ENCODE data around the gene CIZ1.

The CIZ1 gene

DNA sequence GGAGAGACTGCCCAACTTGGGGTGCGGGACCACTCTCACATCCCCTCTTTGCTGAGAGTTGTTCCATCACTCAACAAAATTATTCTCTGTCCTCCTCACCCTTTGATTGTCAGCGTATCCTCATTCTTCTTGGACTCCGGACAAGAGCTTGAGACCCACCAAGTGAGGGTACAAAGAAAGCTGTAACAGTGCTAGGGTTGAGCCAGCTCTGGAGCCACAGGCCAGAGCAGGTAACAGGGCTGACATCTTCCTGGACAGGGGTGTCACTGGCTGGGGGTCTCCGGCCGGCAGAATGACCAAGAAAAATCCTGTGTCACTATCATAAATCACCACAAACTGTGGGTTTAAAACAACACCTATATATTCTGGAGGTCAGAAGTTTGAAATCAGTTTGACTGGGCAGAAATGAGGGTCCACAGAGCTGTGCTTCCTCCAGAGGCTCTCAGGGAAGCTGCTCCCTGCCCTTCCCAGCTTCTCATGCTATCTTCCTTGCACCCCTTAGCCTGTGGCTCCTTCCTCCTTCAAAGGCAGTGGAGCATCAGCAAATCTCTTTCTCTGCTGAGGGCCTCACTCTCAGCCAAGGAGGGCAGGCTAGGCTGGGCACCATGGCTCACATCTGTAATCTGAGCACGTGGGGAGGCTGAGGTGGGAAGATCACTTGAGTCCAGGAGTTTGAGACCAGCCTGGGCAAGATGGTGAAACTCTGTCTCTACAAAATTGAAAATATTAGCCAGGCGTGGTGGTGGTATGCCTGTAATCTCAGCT, 35.5 kb downstream of the CIZ1 start:
- Histone ChIP-seq H3K4me1 (ENCODE audit: control insufficient read depth, insufficient read depth, low read length) (peaks cover 9% of the 10 kb centered on the region), H3K9ac (ENCODE audit: low read depth, low read length) (no peak overlapping the region), H3K27ac (ENCODE audit: low read depth, low read length) (no peak overlapping the region), H3K4me3 (ENCODE audit: low read depth, low read length) (no peak overlapping the region), H3K36me3 (ENCODE audit: control insufficient read depth, insufficient read depth, low read length) (no peaks in the 10 kb centered on the region), H3K27me3 (ENCODE audit: control insufficient read depth, insufficient read depth, low read length) (no peaks in the 10 kb centered on the region), H3K9me3 (ENCODE audit: control insufficient read depth, insufficient read depth, low read length) (no peaks in the 10 kb centered on the region)

DNA sequence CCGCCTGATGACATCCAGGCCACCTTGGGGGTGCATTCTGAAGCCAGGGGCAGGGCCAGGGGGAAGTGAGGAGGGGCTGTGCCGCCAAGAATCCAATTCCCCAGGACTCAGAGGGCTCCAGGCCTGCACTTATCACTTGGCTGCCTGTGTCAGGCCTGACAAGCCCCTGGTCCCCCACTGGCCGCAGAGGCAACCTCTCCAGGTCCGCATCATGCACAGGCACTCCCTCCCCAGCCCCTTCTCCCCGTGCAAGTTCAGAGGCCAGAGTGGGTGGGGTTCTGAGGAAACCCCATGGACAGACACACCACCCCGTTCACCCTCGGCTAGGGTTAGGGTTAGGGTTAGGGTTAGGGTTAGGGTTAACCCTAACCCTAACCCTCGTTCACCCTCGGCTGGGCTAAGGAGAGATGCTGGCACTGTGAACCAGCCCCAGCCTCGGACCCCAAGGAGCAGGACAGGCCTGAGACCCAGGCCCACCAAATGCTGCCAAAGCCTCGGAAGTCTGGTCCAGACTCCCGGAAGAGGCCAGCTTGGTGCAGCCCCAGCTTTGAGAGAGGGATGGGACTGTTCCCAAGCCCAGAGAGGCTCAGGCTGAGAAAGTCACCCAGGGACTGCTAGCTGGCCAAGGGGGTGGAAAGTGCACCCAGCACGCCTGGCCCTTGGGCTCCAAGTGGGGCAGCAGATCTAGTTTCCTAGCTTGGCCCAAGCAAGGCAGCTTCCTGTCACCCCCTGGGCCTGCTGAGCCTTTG, 37.3 kb downstream of the CIZ1 start:
- H3K27me3 ChIP-seq (ENCODE audit: control insufficient read depth, insufficient read depth, low read length), result no peaks in the 10 kb centered on the region
- no peak overlapping the region for H3K27ac ChIP-seq (ENCODE audit: low read depth, low read length)
- H3K9ac ChIP-seq (ENCODE audit: low read depth, low read length), result no peak overlapping the region
- H3K9me3 ChIP-seq (ENCODE audit: control insufficient read depth, insufficient read depth, low read length), result no peaks in the 10 kb centered on the region
- no peak overlapping the region for H3K4me3 ChIP-seq (ENCODE audit: low read depth, low read length)
- H3K36me3 ChIP-seq (ENCODE audit: control insufficient read depth, insufficient read depth, low read length), result no peaks in the 10 kb centered on the region
- H3K4me1 ChIP-seq (ENCODE audit: control insufficient read depth, insufficient read depth, low read length), result peaks cover 7% of the 10 kb centered on the region; the same call in 1 of the 2 replicates

DNA sequence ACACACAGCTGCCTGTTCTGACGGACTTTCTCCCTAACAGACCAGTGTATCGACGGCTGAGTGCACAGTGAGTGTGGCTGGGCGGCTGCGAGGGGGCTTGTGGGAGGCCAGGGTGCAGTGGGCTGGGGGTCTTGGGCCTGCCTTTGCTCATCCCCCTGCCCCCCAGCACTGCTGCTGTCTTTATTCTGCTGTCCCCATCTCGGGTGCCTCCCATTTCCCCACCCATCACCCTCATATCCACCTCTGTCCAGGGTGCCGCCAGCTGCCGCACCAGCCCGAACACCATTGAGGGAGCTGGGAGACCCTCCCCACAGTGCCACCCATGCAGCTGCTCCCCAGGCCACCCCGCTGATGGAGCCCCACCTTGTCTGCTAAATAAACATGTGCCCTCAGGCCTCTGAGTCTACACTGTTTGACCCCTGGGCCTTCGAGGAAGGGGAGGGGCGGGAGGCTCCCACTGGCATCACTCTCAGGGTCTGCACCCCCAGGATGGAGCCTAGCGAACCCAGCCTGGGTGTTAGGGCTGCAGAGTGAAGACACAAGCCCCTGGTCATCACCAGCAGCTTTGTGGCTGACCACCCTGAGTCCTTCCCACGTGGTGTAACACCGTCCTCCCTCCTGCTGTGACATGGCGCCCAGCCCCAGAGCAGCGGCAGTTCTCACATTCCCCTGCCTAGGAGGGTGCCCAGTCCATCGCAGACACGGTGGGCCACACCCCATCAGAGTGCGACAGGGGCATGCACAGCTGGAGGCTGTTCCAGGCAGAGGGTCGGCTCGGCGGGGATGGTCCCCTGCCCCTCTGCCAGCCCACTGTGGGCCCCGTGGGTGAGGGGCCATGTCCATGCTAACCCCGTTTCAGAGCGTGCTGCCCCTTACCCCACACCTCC, 38.1 kb downstream of the CIZ1 start:
- Histone ChIP-seq H3K4me3 (ENCODE audit: low read depth, low read length) (no peak overlapping the region), H3K9me3 (ENCODE audit: control insufficient read depth, insufficient read depth, low read length) (no peaks in the 10 kb centered on the region), H3K4me1 (ENCODE audit: control insufficient read depth, insufficient read depth, low read length) (peaks cover 7% of the 10 kb centered on the region; the same call in 1 of the 2 replicates), H3K9ac (ENCODE audit: low read depth, low read length) (no peak overlapping the region), H3K27me3 (ENCODE audit: control insufficient read depth, insufficient read depth, low read length) (no peaks in the 10 kb centered on the region), H3K27ac (ENCODE audit: low read depth, low read length) (no peak overlapping the region), H3K36me3 (ENCODE audit: control insufficient read depth, insufficient read depth, low read length) (no peaks in the 10 kb centered on the region)

DNA sequence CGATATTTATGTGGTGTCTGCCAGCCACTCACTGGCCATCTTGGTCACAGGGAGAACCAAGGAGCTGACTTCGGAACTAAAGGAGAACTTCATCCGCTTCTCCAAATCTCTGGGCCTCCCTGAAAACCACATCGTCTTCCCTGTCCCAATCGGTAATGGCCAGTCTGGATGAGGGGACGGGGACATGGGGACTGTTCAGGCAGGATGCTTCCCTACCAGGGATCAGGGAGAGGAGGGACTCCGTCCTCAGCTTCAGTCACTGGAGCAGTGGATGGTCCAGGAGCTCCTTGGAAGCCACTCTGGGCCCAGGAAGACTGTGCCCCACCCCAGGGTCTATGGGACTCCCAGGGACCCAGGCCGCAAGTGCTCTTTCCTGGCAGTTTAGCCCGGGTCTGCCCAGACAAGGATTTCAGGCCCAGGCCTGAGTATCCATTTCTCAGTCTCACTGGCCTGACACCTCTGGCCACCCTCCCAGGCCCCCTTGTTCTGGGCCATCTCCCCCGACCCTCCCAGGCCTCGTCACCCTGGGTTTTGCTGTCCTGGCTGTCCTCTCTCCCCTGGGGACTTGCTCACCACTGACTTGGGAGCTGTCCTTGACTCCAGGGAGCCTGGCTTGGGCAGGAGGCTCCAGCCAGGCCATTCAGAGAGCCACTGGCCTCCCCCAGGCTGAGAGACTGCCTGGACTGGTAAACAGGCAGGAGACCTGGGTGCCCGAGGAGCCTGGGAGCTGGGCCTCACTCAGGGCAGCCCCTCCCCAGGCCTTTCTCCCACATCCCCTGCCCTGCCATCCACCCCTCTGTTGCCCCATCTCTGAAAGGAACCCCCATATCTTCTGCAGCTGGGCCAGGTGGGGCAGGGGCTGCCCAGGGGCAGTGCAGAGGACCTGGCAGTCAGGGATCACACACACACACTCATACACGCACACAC, 39.0 kb downstream of the CIZ1 start:
- H3K4me1 ChIP-seq (ENCODE audit: control insufficient read depth, insufficient read depth, low read length), result peaks cover 7% of the 10 kb centered on the region; the same call in 1 of the 2 replicates
- no peaks in the 10 kb centered on the region for H3K27me3 ChIP-seq (ENCODE audit: control insufficient read depth, insufficient read depth, low read length)
- H3K9me3 ChIP-seq (ENCODE audit: control insufficient read depth, insufficient read depth, low read length), result no peaks in the 10 kb centered on the region
- H3K27ac ChIP-seq (ENCODE audit: low read depth, low read length), result no peak overlapping the region
- H3K9ac ChIP-seq (ENCODE audit: low read depth, low read length), result no peak overlapping the region
- H3K36me3 ChIP-seq (ENCODE audit: control insufficient read depth, insufficient read depth, low read length), result no peaks in the 10 kb centered on the region
- H3K4me3 ChIP-seq (ENCODE audit: low read depth, low read length), result no peak overlapping the region

DNA sequence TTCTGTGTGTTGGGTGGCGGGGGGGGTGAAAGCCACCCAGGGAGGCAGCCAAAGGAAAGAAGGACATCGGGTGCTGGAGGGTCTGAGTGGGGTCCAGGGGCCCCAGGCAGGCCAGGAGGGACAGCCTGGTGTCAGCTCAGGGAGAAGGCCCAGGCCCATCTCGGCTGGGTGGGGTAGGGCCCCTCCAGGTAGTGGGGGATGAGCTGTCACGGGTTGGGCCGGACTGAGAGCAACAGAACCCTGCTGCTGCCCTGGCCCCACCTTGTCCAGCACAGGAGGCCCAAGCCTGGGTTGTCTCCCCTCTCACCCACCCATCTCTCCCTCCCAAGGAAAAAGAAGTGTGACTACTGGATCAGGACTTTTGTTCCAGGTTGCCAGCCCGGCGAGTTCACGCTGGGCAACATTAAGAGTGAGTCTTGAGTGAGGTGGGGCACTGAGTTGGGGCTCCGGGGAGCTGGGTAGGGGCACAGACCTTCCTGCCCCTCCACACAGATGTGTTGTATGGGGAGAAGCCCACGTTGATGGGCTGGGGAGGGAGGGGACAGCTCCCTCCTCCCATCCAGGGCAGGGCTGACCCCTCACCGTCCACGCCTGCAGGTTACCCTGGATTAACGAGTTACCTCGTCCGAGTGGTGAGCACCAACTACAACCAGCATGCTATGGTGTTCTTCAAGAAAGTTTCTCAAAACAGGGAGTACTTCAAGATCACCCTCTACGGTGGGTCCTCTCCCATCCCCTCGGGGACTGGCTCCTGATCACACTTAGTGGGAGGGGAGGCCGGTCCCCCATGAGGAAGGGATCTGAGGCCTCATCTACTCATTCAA, 39.9 kb downstream of the CIZ1 start:
- Histone ChIP-seq H3K27ac (ENCODE audit: low read depth, low read length) (no peak overlapping the region), H3K4me3 (ENCODE audit: low read depth, low read length) (no peak overlapping the region), H3K27me3 (ENCODE audit: control insufficient read depth, insufficient read depth, low read length) (no peaks in the 10 kb centered on the region), H3K9me3 (ENCODE audit: control insufficient read depth, insufficient read depth, low read length) (no peaks in the 10 kb centered on the region), H3K4me1 (ENCODE audit: control insufficient read depth, insufficient read depth, low read length) (peaks cover 7% of the 10 kb centered on the region; the same call in 1 of the 2 replicates), H3K9ac (ENCODE audit: low read depth, low read length) (no peak overlapping the region), H3K36me3 (ENCODE audit: control insufficient read depth, insufficient read depth, low read length) (no peaks in the 10 kb centered on the region)

DNA sequence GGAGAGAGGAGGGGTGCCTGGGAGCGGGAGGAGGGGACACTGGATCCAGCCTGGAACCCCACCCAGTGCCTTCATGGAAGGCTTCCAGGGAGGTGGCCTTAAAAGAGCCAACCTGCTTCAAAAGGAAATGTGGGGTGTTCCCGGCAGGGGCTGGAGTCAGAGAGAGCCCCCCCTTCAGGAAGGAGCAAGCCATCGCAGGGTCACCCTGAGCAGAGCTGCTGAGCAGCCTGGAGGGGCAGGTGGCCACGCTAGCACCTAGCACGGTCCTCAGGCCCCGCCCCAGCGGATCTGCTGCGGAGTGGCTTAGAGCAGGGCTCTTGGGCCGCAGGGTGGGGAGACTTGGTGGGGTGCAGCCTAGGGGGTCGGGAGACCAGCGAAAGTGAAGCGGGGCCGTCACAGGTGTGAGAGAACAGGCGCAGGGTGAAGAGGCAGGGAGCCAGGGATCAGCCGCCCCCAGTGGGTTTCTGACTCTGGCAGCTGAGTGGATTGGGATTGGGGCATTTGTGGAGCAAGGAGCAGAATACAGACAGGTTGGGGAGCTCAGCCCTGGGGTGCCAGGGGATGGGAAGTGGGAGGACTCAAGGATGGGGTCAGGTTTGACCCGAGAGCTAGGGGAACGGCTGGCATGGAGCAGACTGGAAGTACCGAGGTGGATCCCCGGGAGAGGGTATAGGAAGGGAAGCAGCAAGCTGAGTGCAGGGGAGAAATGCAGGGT, 40.6 kb downstream of the CIZ1 start:
- H3K4me3 ChIP-seq (ENCODE audit: low read depth, low read length), result no peak overlapping the region
- no peaks in the 10 kb centered on the region for H3K36me3 ChIP-seq (ENCODE audit: control insufficient read depth, insufficient read depth, low read length)
- H3K27ac ChIP-seq (ENCODE audit: low read depth, low read length), result no peak overlapping the region

DNA sequence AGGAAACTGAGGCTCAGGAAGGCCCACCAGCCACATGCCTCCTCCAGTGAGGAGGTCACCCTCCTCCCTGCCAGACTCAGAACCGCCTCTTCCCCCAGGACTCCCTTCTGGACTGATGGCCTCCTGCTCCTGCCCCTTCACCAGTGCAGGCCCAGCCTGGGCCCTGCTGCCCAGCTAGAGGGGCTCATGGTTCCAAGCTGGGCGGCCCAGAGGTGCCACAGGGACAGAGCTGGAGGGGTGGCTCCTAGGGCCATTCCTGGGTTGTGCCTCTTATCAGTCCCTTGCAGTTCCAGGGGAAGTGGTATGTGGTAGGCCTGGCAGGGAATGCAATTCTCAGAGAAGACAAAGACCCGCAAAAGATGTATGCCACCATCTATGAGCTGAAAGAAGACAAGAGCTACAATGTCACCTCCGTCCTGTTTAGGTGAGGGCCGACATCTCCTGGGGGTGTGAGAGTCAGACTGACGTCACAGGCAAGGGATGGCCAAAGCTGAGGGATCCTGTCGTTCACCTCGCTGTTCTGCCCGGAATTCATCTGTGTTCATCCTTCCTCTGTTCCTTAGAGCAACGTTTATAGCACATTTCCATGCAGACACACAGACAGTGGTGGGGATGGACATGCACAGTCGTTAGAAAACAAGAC, 41.3 kb downstream of the CIZ1 start:
- Histone ChIP-seq H3K9ac (ENCODE audit: low read depth, low read length) (no peak overlapping the region), H3K4me1 (ENCODE audit: control insufficient read depth, insufficient read depth, low read length) (peaks cover 7% of the 10 kb centered on the region; the same call in 1 of the 2 replicates), H3K27me3 (ENCODE audit: control insufficient read depth, insufficient read depth, low read length) (no peaks in the 10 kb centered on the region), H3K9me3 (ENCODE audit: control insufficient read depth, insufficient read depth, low read length) (no peaks in the 10 kb centered on the region), H3K27ac (ENCODE audit: low read depth, low read length) (no peak overlapping the region), H3K36me3 (ENCODE audit: control insufficient read depth, insufficient read depth, low read length) (no peaks in the 10 kb centered on the region), H3K4me3 (ENCODE audit: low read depth, low read length) (no peak overlapping the region)

More for the DNA sequence above, 40.6 kb downstream of the CIZ1 start:
- Histone ChIP-seq H3K9ac (ENCODE audit: low read depth, low read length) (no peak overlapping the region), H3K9me3 (ENCODE audit: control insufficient read depth, insufficient read depth, low read length) (no peaks in the 10 kb centered on the region), H3K27me3 (ENCODE audit: control insufficient read depth, insufficient read depth, low read length) (no peaks in the 10 kb centered on the region), H3K4me1 (ENCODE audit: control insufficient read depth, insufficient read depth, low read length) (peaks cover 7% of the 10 kb centered on the region; the same call in 1 of the 2 replicates)

DNA sequence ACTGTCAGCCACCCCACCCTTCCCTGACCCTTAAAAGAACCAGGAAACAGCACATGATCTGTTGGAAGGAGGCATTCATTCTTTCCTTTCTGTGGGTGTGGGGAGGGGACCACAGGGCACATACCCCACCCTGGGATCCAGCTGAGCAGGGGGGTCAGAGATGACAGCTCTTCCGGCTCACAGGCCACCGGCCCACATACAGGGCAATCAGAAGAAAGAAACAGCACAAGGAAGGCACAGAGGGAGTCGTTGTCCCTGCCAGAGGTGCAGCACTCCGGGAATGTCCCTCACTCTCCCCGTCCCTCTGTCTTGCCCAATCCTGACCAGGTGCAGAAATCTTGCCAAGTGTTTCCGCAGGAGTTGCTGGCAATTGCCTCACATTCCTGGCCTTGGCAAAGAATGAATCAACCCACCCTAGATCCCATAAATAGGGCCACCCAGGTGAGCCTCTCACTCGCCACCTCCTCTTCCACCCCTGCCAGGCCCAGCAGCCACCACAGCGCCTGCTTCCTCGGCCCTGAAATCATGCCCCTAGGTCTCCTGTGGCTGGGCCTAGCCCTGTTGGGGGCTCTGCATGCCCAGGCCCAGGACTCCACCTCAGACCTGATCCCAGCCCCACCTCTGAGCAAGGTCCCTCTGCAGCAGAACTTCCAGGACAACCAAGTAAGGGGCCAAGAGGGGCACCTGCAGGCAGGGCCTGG, 42.2 kb downstream of the CIZ1 start, which contains the start of gene LCN2:
Gene LCN2, plus strand, starts transcription at position 453 of the 701 bp plus-strand sequence. Its CDS starts 73 bp downstream, at position 526.
- H3K4me1 ChIP-seq (ENCODE audit: control insufficient read depth, insufficient read depth, low read length), result peaks cover 7% of the 10 kb centered on the region; the same call in 1 of the 2 replicates
- no peak within 1 kb of the TSS for H3K9ac ChIP-seq (ENCODE audit: low read depth, low read length)
- H3K9me3 ChIP-seq (ENCODE audit: control insufficient read depth, insufficient read depth, low read length), result no peaks in the 10 kb centered on the region
- H3K27ac ChIP-seq (ENCODE audit: low read depth, low read length), result no peak within 1 kb of the TSS
- no peak within 1 kb of the TSS for H3K4me3 ChIP-seq (ENCODE audit: low read depth, low read length)
- no peaks in the 10 kb centered on the region for H3K36me3 ChIP-seq (ENCODE audit: control insufficient read depth, insufficient read depth, low read length)
- H3K27me3 ChIP-seq (ENCODE audit: control insufficient read depth, insufficient read depth, low read length), result no peaks in the 10 kb centered on the region
